ENCODE measurements around the gene RCAN1.
A peak's percentile ranks its signal among the peaks of the same experiment; 100 is the strongest.

Gene RCAN1

DNA sequence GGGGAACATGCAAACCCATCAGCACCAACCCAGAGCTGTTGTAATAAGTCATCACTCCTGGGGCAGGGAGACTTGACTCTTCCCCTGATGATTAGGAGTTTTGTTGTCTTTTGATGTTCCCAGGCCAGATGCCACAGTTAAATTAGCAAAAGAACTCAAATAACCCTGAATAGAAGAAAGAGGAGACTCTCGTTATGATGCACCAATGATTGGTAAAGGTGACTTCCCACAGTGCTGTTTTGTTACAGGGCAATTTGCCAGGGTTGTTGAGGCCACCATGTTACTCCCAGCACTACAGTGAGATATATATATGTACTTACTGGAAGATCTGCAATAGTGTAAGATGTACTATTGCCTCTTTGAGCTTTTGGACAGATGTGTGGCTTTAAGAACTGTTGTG, 24.3 kb upstream of the RCAN1 start:
- TF ChIP-seq CTCF (IDR thresholded peaks at IDR 0.05; ENCODE audit: low read depth, low read length, missing control alignments) = no peak
- H3K4me3 ChIP-seq (ENCODE audit: low read depth, low read length) = no peak overlapping the region
- in situ Hi-C loops (cut with HindIII; ENCODE audit: low sequenced_read_pairs) = no loop called here
- DNase-seq (ENCODE audit: low read depth) = no peak

DNA sequence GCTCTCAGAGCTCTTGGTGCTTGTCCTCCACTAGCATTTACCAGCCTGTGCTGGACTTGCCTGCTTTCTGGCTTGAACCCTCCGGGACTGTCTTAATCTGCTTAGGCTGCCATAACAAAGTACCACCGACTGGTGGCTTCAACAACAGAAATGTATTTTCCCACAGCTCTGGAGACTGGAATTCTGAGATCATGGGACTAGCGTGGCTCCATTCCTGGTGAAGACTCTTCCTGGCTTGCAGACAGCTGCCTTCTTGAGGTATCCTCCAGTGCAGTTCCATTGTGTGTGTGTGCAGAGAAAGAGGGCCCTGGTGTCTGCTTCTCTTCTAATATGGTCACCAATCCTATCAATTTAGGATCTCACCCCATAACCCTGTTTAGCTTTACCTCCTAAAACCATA, 22.0 kb upstream of the RCAN1 start:
- no peak for DNase-seq (ENCODE audit: low read depth)
- TF ChIP-seq CTCF (IDR thresholded peaks at IDR 0.05; ENCODE audit: low read depth, low read length, missing control alignments) = no peak
- in situ Hi-C loops (cut with HindIII; ENCODE audit: low sequenced_read_pairs) = no loop called here
- H3K4me3 ChIP-seq (ENCODE audit: low read depth, low read length) = no peak overlapping the region

GRCh38 chr21:34635307-34635706, 20.4 kb upstream of the RCAN1 start:
- no peak for DNase-seq (ENCODE audit: low read depth)
- TF ChIP-seq CTCF (IDR thresholded peaks at IDR 0.05; ENCODE audit: low read depth, low read length, missing control alignments) = no peak
- H3K4me3 ChIP-seq (ENCODE audit: low read depth, low read length) = no peak overlapping the region
- in situ Hi-C loops (cut with HindIII; ENCODE audit: low sequenced_read_pairs) = no loop called here

- no peak for DNase-seq (ENCODE audit: low read depth)
- no peak overlapping the region for H3K4me3 ChIP-seq (ENCODE audit: low read depth, low read length)
- TF ChIP-seq CTCF (IDR thresholded peaks at IDR 0.05; ENCODE audit: low read depth, low read length, missing control alignments) = no peak
- in situ Hi-C loops (cut with HindIII; ENCODE audit: low sequenced_read_pairs) = no loop called here
Observed at GRCh38 chr21:34632498-34632897, 17.6 kb upstream of the RCAN1 start.

- H3K4me3 ChIP-seq (ENCODE audit: low read depth, low read length) = no peak overlapping the region
- DNase-seq (ENCODE audit: low read depth) = peak; percentile 32
- peak; percentile 80 for TF ChIP-seq CTCF (IDR thresholded peaks at IDR 0.05; ENCODE audit: low read depth, low read length, missing control alignments)
- in situ Hi-C loops (cut with HindIII; ENCODE audit: low sequenced_read_pairs) = no loop called here
Observed at GRCh38 chr21:34630536-34631143, 15.7 kb upstream of the RCAN1 start.

DNA sequence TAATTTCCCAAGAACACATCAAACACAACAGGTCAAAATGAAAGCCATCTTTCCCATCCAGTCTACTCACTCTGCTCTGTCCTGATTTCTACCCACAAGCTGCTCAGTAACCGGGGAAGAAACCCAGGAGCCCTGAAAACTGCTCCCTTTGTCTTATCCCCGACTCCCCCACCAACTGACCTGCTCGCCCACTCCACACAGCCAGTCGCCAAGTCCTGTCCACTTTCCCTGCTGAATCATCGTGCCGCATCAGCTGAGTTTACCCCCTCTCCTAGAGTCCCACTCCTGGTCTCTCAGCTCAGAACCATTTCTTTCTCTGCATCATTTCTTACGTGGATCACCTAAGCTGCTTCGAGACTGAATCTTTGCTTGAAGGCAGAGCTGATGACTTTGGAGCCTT, 11.2 kb upstream of the RCAN1 start:
- in situ Hi-C loops (cut with HindIII; ENCODE audit: low sequenced_read_pairs) = no loop called here
- no peak overlapping the region for H3K4me3 ChIP-seq (ENCODE audit: low read depth, low read length)
- DNase-seq (ENCODE audit: low read depth) = no peak
- no peak for TF ChIP-seq CTCF (IDR thresholded peaks at IDR 0.05; ENCODE audit: low read depth, low read length, missing control alignments)
